Skeletal muscle tissue (tissue), 4 donors: Measurements from ENCODE around the gene SPON1. TPM values are rescaled to one million over a fixed set of nuclear protein-coding genes. Genes with fewer than 3 reads are reported as not detected.
"Not testable (repeated sequence)": the region's sequence is repeated elsewhere in the genome, so short reads cannot be mapped to it uniquely, and the experiment has no call there.

Source experiments
- H3K27ac ChIP-seq: one replicate; pipeline ENCODE4 v1.7.0; 2013; ENCODE audit warnings: mild to moderate bottlenecking, low read depth, low read length, inconsistent platforms
- H3K27me3 ChIP-seq, 3 donors: one replicate each; pipeline ENCODE4 v1.7.0; 2013; ENCODE audit warnings: low read length in 3 of 3; ENCODE audit not compliant: control insufficient read depth in 3 of 3, insufficient read depth in 3 of 3
- H3K36me3 ChIP-seq, 3 donors: one replicate each; pipeline ENCODE4 v1.7.0; 2013; ENCODE audit warnings: low read length in 3 of 3; ENCODE audit not compliant: control insufficient read depth in 3 of 3, insufficient read depth in 3 of 3
- H3K4me1 ChIP-seq, 3 donors: one replicate each; pipeline ENCODE4 v1.7.0; 2013; ENCODE audit warnings: low read length in 3 of 3, mild to moderate bottlenecking in 3 of 3; ENCODE audit not compliant: control insufficient read depth in 3 of 3, insufficient read depth in 3 of 3
- H3K4me3 ChIP-seq, 3 donors: one replicate each; pipeline ENCODE4 v1.7.0; 2013; ENCODE audit warnings: low read length in 3 of 3
- H3K9ac ChIP-seq, 3 donors: one replicate each; pipeline ENCODE4 v1.7.0; 2013; ENCODE audit warnings: low read length in 3 of 3, mild to moderate bottlenecking in 3 of 3, moderate library complexity in 2 of 3, low read depth in 1 of 3
- H3K9me3 ChIP-seq, 3 donors: one replicate each; pipeline ENCODE4 v1.7.0; 2013; ENCODE audit warnings: low read length in 3 of 3; ENCODE audit not compliant: control insufficient read depth in 3 of 3
- total RNA-seq: library from RNA; depleted of rRNA; stranded (reverse); fragments of >200 nt; gene quantifications from one replicate; pipeline ENCODE4 v1.2.3, GENCODE V29; 2014
- donor health status: Osteomylitis.

The SPON1 gene
- total RNA-seq, 1 donor from 2014 or later: 20.4 TPM

- H3K9me3 ChIP-seq: no peaks in the 10 kb centered on the region
- no peaks in the 10 kb centered on the region for H3K36me3 ChIP-seq
- H3K27ac ChIP-seq: no peak overlapping the region
- H3K4me1 ChIP-seq: no peaks in the 10 kb centered on the region
- H3K9ac ChIP-seq: no peak overlapping the region
- peaks cover 0 to 2% (median 0%) of the 10 kb centered on the region in 3 donors for H3K27me3 ChIP-seq
- H3K4me3 ChIP-seq: no peak overlapping the region
Observed at GRCh38 chr11:13927481-13927880, 35.0 kb upstream of the SPON1 start.

- H3K27ac ChIP-seq: no peak overlapping the region
- peaks cover 0 to 2% (median 0%) of the 10 kb centered on the region in 3 donors for H3K27me3 ChIP-seq
- no peak overlapping the region for H3K9ac ChIP-seq
- H3K9me3 ChIP-seq: no peaks in the 10 kb centered on the region
- H3K36me3 ChIP-seq: no peaks in the 10 kb centered on the region
- no peak overlapping the region for H3K4me3 ChIP-seq
- H3K4me1 ChIP-seq: no peaks in the 10 kb centered on the region
Observed at GRCh38 chr11:13928566-13929251, 33.8 kb upstream of the SPON1 start.

GRCh38 chr11:13929395-13929891 is 33.1 kb upstream of the SPON1 start:
- Histone ChIP-seq H3K9ac (no peak overlapping the region), H3K27ac (no peak overlapping the region), H3K36me3 (no peaks in the 10 kb centered on the region)

GRCh38 chr11:13931356-13931755 is 31.2 kb upstream of the SPON1 start:
- no peak overlapping the region for H3K27ac ChIP-seq
- peaks cover 0 to 2% (median 0%) of the 10 kb centered on the region in 3 donors for H3K27me3 ChIP-seq
- H3K4me3 ChIP-seq: no peak overlapping the region
- no peaks in the 10 kb centered on the region for H3K36me3 ChIP-seq
- no peaks in the 10 kb centered on the region for H3K9me3 ChIP-seq
- no peaks in the 10 kb centered on the region for H3K4me1 ChIP-seq
- no peak overlapping the region for H3K9ac ChIP-seq

More at GRCh38 chr11:13929395-13929891, 33.1 kb upstream of the SPON1 start:
- Histone ChIP-seq H3K9me3 (no peaks in the 10 kb centered on the region), H3K4me1 (no peaks in the 10 kb centered on the region), H3K4me3 (no peak overlapping the region), H3K27me3 (peaks cover 0 to 2% (median 0%) of the 10 kb centered on the region in 3 donors)

GRCh38 chr11:13937154-13937553 is 25.4 kb upstream of the SPON1 start:
- not testable (repeated sequence) for H3K9ac ChIP-seq, H3K9me3 ChIP-seq, H3K4me1 ChIP-seq, H3K27ac ChIP-seq, H3K4me3 ChIP-seq, H3K36me3 ChIP-seq, H3K27me3 ChIP-seq

GRCh38 chr11:13938829-13939228 is 23.7 kb upstream of the SPON1 start:
- not testable (repeated sequence) for H3K27me3 ChIP-seq, H3K4me1 ChIP-seq, H3K4me3 ChIP-seq, H3K36me3 ChIP-seq, H3K9me3 ChIP-seq, H3K9ac ChIP-seq, H3K27ac ChIP-seq

GRCh38 chr11:13939961-13940906 is 22.3 kb upstream of the SPON1 start:
- H3K4me3 ChIP-seq: no peak overlapping the region
- no peak overlapping the region for H3K9ac ChIP-seq
- no peaks in the 10 kb centered on the region for H3K4me1 ChIP-seq
- no peaks in the 10 kb centered on the region for H3K36me3 ChIP-seq
- no peaks in the 10 kb centered on the region for H3K9me3 ChIP-seq
- H3K27me3 ChIP-seq: peaks cover 0 to 8% (median 3%) of the 10 kb centered on the region in 3 donors
- H3K27ac ChIP-seq: no peak overlapping the region

GRCh38 chr11:13940907-13941256 is 21.6 kb upstream of the SPON1 start:
- peaks cover 0 to 8% (median 3%) of the 10 kb centered on the region in 3 donors for H3K27me3 ChIP-seq
- no peaks in the 10 kb centered on the region for H3K9me3 ChIP-seq
- H3K4me1 ChIP-seq: no peaks in the 10 kb centered on the region
- H3K27ac ChIP-seq: no peak overlapping the region
- H3K9ac ChIP-seq: no peak overlapping the region
- no peaks in the 10 kb centered on the region for H3K36me3 ChIP-seq
- no peak overlapping the region for H3K4me3 ChIP-seq

GRCh38 chr11:13941775-13942174 is 20.7 kb upstream of the SPON1 start:
- no peak overlapping the region for H3K4me3 ChIP-seq
- no peaks in the 10 kb centered on the region for H3K36me3 ChIP-seq
- H3K27ac ChIP-seq: no peak overlapping the region
- peaks cover 0 to 8% (median 3%) of the 10 kb centered on the region in 3 donors for H3K27me3 ChIP-seq
- no peaks in the 10 kb centered on the region for H3K9me3 ChIP-seq
- H3K9ac ChIP-seq: no peak overlapping the region
- H3K4me1 ChIP-seq: no peaks in the 10 kb centered on the region

GRCh38 chr11:13942378-13942777 is 20.1 kb upstream of the SPON1 start:
- Histone ChIP-seq H3K27me3 (peaks cover 0 to 8% (median 3%) of the 10 kb centered on the region in 3 donors), H3K4me1 (no peaks in the 10 kb centered on the region), H3K27ac (no peak overlapping the region), H3K9me3 (no peaks in the 10 kb centered on the region), H3K9ac (no peak overlapping the region), H3K4me3 (no peak overlapping the region), H3K36me3 (no peaks in the 10 kb centered on the region)
